GM21526 (cell line): Measurements from ENCODE around the gene MCIDAS.

Source experiments
- ATAC-seq: cut with Tn5 transposase; IDR thresholded peaks from one replicate; pipeline ENCODE4 v1.9.1; 2021; ENCODE audit warnings: moderate library complexity; ENCODE audit not compliant: unreplicated experiment, low FRiP score

The MCIDAS gene

GRCh38 chr5:55226934-55227663, at the start of gene MCIDAS:
MCIDAS (minus strand) TSS chr5:55227315; CDS start chr5:55227138, 177 bp downstream.
- peak; percentile 38 for ATAC-seq

GRCh38 chr5:55276771-55277170, 49.7 kb upstream of the MCIDAS start:
- no peak for ATAC-seq

- no peak for ATAC-seq
Measured at GRCh38 chr5:55258339-55258738, 31.2 kb upstream of the MCIDAS start.

- no peak for ATAC-seq
Measured at GRCh38 chr5:55254802-55255201, 27.7 kb upstream of the MCIDAS start.

- ATAC-seq: no peak
Measured at GRCh38 chr5:55250064-55250463, 22.9 kb upstream of the MCIDAS start.

DNA sequence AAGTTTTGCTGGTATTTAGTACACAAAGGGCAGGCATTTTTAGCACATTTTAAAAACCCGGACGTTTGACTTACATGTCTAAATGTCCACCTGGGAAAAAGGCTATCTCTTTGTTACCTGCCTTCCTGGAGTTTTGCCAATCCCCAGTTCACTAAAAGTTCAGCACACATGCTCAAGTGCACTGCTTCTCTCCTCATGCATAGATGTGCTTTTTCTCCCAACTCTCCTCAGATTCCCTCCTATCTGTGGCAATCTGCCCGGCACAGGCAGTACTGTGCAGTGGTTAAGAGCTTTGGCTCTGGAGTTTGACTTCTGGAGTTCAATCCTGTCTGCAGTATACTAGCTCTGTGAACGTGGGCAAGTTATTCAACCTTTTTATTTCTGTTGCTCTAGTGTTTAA, 14.6 kb upstream of the MCIDAS start:
- no peak for ATAC-seq

- no peak for ATAC-seq
Measured at GRCh38 chr5:55236800-55237199, 9.7 kb upstream of the MCIDAS start.

- no peak for ATAC-seq
Measured at GRCh38 chr5:55234121-55234700, 7.1 kb upstream of the MCIDAS start.

DNA sequence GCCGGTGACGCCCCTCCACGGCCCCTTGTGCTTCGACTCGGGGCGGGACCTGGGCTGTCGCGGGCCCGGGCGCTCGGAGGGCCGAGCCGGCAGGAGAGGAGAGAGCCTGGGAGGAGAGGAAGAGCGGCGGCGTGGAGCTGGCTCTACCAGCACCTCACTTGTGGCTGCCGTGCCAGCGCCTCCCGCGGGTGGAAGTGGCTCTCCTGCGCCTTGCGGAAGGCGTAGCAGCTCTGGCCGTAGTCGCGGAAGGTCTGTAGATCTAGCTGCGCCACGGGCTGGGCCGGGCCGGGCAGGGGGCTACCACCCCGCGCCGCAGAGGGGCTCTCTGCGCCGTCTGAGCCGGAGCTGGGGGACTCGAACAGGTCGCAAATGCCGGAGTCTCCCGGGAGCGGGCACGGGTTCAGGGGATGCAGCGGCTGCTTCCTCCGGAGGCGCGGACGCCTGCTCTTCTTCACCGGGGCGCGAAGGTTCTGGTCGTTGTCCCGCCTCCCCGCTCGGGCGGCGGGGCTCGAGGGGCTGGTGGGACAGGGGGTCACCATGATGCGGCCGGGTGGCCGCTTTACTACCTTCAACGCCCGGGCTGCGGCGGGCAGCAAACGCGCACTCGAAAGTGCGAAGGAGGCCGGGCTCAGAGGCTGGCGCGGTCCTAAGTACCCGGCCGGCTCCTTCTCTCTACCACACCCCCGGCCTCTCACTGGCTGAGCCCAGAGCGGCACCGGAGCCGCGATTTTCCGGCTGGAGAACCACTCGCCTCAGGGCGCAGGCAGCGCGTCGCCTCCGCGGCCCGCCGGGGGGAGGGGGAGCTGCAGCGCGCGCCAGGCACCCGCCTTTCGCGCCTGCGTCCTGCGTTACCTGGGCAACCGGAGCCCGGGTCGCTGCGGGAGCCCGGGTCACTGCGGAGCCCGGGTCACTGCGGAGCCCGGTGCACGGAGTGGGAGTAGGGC, 6.1 kb upstream of the MCIDAS start, which contains the start of gene CCNO:
TSS of gene CCNO (minus strand) at position 624 of the 944 bp plus-strand sequence. CDS start at position 539, 85 bp downstream.
- peak; percentile 71 for ATAC-seq

- no peak for ATAC-seq
Measured at GRCh38 chr5:55232271-55232984, 5.3 kb upstream of the MCIDAS start.

GRCh38 chr5:55231919-55232270, 4.8 kb upstream of the MCIDAS start:
- ATAC-seq: no peak

DNA sequence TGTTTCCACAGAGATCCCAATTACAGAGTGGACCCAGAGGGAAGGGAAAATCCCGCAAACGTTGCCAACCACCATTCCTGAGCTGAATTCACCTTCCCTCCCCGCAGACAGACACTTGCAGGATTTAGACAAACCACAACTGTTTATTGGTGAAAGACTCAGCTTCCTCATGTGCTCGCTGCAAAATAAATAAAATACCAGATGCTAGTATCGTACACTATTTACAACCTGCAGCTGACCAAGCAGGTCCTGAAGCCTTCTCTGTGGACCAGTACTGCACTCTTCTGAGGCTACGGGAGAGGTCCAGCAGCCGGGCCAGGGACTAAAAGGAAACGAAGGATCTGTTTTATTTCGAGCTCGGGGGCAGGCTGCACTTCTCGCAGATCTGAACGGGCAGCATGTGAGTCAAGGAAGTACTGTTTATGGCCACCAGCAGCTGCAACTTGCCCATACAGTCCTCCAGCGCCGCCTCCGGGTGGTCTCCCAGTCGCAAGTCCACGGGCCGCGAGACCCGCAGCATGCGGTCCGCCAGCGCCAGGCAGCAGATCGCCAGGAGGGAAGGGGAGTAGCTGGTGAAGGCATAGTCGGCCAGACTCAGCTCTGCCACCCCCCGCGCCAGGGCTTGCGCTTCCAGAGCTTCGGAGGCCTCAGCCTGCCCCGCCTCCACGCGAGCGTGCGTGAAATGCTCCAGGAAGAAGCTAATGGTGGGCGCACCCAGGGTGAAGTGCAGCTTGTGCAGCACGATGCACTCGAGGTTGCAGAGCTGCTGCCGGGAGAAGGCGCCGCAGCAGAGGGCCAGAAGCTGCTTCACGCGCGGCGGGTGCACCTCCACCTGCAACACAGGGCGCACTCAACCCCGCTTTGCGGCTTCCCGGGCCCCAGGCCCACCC, 4.2 kb upstream of the MCIDAS start:
- no peak for ATAC-seq

DNA sequence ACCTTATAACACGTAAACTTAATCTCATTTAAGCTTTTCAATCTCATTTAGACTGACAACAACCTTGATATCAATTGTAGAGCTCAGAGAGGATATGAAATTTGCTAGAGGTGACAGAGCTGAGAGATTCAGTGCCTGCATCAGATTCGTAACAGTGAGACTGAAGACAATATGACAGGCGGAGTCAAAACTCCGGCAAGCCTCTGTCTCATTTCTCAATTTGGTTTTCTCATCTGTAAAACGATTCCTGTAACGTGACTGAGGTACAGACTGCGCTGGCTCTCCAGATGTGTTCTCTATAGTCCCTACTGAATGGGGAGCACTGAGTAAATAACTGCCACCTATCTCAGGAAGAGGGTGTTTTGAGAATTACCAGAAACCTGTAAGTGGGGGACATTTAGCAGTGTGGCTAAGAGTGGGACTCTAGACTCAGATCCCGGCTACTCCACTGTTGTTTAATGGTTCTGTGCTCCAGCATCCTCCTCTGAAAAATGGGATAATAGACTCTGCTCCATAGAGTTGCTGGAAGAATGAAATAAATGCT, 3.0 kb upstream of the MCIDAS start:
- no peak for ATAC-seq

DNA sequence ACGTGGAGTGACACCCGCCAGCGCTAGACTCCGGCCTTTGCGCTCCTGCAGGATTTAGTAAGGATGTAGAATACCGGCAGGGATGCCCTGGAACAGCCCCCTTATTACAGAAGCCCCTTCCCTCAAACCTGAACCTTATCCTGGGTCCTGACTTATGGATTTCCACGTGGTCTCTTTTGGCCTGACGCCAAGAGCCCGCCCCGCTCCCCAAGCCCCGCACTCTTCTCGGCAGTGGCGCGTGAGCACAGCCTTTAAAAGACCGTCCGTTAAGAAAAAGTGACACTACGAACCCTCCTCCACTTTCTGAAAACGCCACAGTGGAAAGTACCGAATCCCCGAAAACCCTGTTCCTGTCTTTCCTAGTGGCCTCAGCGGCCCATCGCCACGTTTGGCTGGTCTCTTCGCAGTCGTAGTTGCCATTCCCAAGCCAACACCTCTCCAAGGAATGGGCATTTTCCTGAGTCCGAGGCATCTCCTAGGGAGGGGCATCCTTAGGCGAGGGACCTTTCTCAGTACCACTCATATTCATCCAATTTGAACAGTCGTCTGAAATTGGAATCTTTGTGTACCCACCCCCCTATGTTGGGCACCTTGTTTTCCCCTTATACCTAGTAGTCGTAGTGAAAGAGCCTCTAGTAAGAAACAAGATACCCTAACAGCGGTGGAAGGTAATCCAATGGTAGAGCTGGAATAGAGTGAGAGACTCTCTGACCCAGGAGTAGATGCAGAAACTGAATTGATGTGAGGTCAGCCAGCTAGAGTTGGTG, 732 bp upstream of the MCIDAS start:
- ATAC-seq: no peak

DNA sequence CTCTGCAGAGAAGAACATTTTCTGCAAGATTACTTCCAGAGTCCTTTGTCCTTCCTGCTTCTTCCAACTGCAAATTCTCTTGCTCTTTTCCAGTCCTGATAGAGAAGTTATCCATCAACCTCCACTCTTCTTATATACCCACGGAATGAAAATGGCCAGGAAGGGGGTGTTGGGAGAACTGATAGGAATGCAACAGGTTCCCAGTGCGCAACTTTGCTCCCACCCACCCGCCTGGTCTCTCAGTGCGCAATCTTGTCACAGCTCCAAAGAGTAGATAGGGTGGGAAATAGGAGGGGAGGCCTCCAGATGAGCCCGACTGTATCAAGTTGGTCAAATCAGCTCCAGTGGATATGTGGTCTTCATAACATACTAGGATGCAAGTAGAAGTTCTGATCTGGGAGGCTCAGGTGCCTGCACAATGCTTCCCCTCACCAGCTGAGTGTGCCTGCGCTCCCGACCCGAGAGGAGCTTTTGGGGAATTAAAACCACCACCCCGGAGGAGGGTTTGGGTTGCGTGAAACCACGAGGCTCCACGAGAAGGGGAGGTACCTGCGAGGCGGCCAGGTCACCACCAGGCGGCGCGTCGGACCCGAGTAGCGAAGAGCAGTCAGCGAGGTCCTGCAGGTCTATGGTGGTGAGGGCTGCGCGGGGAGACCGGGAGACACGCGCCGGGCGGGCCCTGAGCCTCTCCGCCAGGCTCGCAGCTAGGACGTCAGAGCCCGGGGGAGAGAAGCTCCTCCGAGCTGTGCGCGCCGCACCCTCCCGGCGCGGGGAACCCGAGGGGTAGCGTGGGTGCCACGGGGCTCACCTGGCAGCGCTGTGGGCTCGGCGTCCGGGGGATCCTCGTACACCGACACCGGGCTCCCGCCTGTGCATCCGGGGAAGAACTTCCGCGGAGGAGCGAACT, 835 bp downstream of the MCIDAS start:
- ATAC-seq: peak; percentile 59

DNA sequence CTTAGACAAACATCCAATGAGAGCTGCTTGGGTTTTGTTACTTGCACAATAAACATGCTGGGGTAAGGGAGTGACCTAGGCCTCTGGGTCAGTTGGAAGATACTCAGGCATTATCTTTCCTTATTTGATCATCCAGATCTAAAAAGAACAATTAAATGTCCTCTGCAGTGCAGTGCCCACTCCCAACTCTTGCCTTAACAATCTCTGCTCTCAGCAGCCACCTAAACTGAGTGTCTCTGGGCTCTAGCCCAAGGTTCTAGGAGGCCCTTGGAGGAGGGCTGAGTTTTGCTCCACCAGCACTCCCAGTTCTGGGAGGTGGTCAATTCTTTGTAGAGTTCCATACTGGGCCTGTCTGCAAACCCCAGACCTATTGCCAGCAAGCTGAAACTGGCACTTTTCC, 1.8 kb downstream of the MCIDAS start:
- no peak for ATAC-seq

DNA sequence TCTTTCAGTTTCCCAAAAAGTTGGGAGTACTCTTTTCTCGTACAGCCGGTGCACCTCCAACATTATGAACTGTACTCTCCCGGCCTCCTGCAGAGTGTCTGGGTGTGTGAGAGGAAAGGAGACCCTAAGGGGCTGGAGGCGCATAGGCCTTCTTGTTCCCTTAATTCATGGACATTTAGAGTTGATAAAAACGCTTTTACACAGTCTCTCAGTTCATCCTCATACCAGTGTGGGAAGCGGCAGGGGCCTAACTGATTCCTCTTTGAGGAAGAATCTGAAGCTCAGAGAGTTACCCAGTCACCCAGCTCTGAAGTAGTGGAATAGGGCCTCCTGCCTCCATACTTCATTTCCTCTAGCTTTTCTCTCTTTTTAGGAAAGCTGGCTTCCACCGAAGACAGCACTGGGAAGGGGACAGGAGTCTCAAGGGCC, 3.3 kb downstream of the MCIDAS start:
- ATAC-seq: no peak
